OCI-LY7 (cell line): ENCODE measurements around the gene DUSP19. TPM values are rescaled to one million over a fixed set of nuclear protein-coding genes. Genes with fewer than 3 reads are reported as not detected.

Source experiments
- BruUV-seq: library from RNA; stranded (reverse); fragments of 400-500 nt; replicated peaks from 2 replicates; lab custom pipeline; 2021; lab: Mats Ljungman, UMichigan
- CTCF ChIA-PET: fragments of 300-600 bp; sonication (Branson Sonifier 250); formaldehyde crosslinking; loops from one replicate; lab custom pipeline; 2022; ENCODE audit warnings: antibody characterized with exemption; ENCODE audit not compliant: unreplicated experiment; lab: Charles Lee
- POLR2A ChIA-PET: fragments of 300-600 bp; sonication (Branson Sonifier 250); formaldehyde crosslinking; loops from one replicate; lab custom pipeline; 2022; ENCODE audit warnings: antibody characterized with exemption; lab: Charles Lee
- DNase-seq: peaks from one replicate; pipeline ENCODE4 v3.0.0-alpha.2; 2015; ENCODE audit warnings: low spot score
- H2AFZ ChIP-seq: fragments of 200-600 bp; sonication (generic), shearing (Covaris generic); 2 replicates; pipeline ENCODE4 v1.6.1; 2014; ENCODE audit warnings: mild to moderate bottlenecking, antibody characterized with exemption, low read length, moderate library complexity
- H3K27ac ChIP-seq: fragments of 200-600 bp; sonication (generic); 2 replicates; pipeline ENCODE4 v1.5.1; 2014; ENCODE audit warnings: mixed run types, low read depth, mild to moderate bottlenecking, moderate library complexity, low read length, inconsistent platforms; ENCODE audit not compliant: poor library complexity, severe bottlenecking
- H3K36me3 ChIP-seq: fragments of 200-600 bp; sonication (generic); 2 replicates; pipeline ENCODE4 v1.6.1; 2014; ENCODE audit warnings: mild to moderate bottlenecking, antibody characterized with exemption, low read length, moderate library complexity, mixed read lengths; ENCODE audit not compliant: insufficient read depth
- H3K4me1 ChIP-seq: fragments of 200-600 bp; sonication (generic); 2 replicates; pipeline ENCODE4 v1.5.1; 2014; ENCODE audit warnings: mild to moderate bottlenecking, low read length; ENCODE audit not compliant: insufficient read depth, poor library complexity, severe bottlenecking
- H3K4me2 ChIP-seq: fragments of 200-600 bp; sonication (generic); 2 replicates; pipeline ENCODE4 v1.6.1; 2014; ENCODE audit warnings: mild to moderate bottlenecking, low read length
- H3K4me3 ChIP-seq: fragments of 200-600 bp; sonication (generic); 2 replicates; pipeline ENCODE4 v1.5.1; 2014; ENCODE audit warnings: mild to moderate bottlenecking, low read depth, low read length; ENCODE audit not compliant: poor library complexity, severe bottlenecking
- H3K79me2 ChIP-seq: fragments of 200-600 bp; sonication (generic); 2 replicates; pipeline ENCODE4 v1.6.1; 2016; ENCODE audit warnings: low read depth, mild to moderate bottlenecking, low read length, moderate library complexity, mixed read lengths; ENCODE audit not compliant: insufficient read depth
- H3K9me2 ChIP-seq: fragments of 200-600 bp; sonication (generic); 2 replicates; pipeline ENCODE4 v1.6.1; 2016; ENCODE audit warnings: mild to moderate bottlenecking, low read length, mixed read lengths; ENCODE audit not compliant: insufficient read depth
- H3K9me3 ChIP-seq: fragments of 200-600 bp; sonication (generic); 2 replicates; pipeline ENCODE4 v1.6.1; 2014; ENCODE audit warnings: mild to moderate bottlenecking, mixed run types, low read length, mixed read lengths
- H4K20me1 ChIP-seq: fragments of 200-600 bp; sonication (generic); 2 replicates; pipeline ENCODE4 v1.6.1; 2014; ENCODE audit warnings: mild to moderate bottlenecking, antibody characterized with exemption, low read length, moderate library complexity, mixed read lengths; ENCODE audit not compliant: insufficient read depth
- CTCF ChIP-seq: fragments of 200-600 bp; sonication (generic); conservative IDR thresholded peaks from 2 replicates; pipeline ENCODE4 v1.5.1; 2014; ENCODE audit warnings: mild to moderate bottlenecking, antibody characterized with exemption, low read length, moderate library complexity, mixed read lengths
- EZH2phosphoT487 ChIP-seq: fragments of 200-600 bp; sonication (generic); IDR thresholded peaks from 2 replicates; pipeline ENCODE4 v1.6.1; 2018; ENCODE audit warnings: low read depth, borderline replicate concordance, mild to moderate bottlenecking, mixed run types, antibody characterized with exemption, low read length, moderate library complexity, mixed read lengths
- intact Hi-C: fragments of 100-400 bp; cut with micrococcal nuclease; formaldehyde crosslinking; loops from one replicate; pipeline ENCODE4 v1.10.0; 2022; ENCODE audit not compliant: unreplicated experiment
- total RNA-seq, 2 experiments: library from RNA; depleted of rRNA in 1 of 2; stranded (reverse); fragments of >200 nt in 1 of 2; shearing (Covaris generic) in 1 of 2; gene quantifications; 2 replicates each; pipeline ENCODE4 v1.2.3, GENCODE V29; 2014 to 2022

The DUSP19 gene
- total RNA-seq, 2 experiments from 2014 or later = 1.2 to 3.9 TPM

- H2AFZ ChIP-seq = no peak overlapping the region
- H3K9me3 ChIP-seq = no peaks in the 10 kb centered on the region
- no peak for DNase-seq
- no peaks in the 10 kb centered on the region for H3K36me3 ChIP-seq
- intact Hi-C loops = no loop called here
- BruUV-seq = no TSS peak
- ChIA-PET POLR2A (no interaction called here), CTCF (no interaction called here)
- H3K4me3 ChIP-seq = no peak overlapping the region
- H3K27ac ChIP-seq = no peak overlapping the region
- no peaks in the 10 kb centered on the region for H4K20me1 ChIP-seq
- H3K4me1 ChIP-seq = peaks cover 10% of the 10 kb centered on the region
- no peaks in the 10 kb centered on the region for H3K79me2 ChIP-seq
- TF ChIP-seq EZH2phosphoT487 = no peak
- no peak for TF ChIP-seq CTCF
- H3K9me2 ChIP-seq = no peaks in the 10 kb centered on the region
- H3K4me2 ChIP-seq = no peak overlapping the region
Observed at GRCh38 chr2:183088061-183088460, 9.5 kb downstream of the DUSP19 start.

GRCh38 chr2:183089192-183089851, 10.8 kb downstream of the DUSP19 start:
- ChIA-PET CTCF (no interaction called here), POLR2A (interaction anchor here (0.6 to 1.8 kb wide), 4 partner anchors 10 to 773 kb away, joined by 3 to 9 read pairs (median 4); partner anchors contain the start of gene DUSP19)
- Histone ChIP-seq H3K27ac (no peak overlapping the region), H3K4me3 (peak overlapping the region; percentile 42), H4K20me1 (no peaks in the 10 kb centered on the region), H2AFZ (peak overlapping the region; percentile 97), H3K79me2 (no peaks in the 10 kb centered on the region), H3K9me2 (no peaks in the 10 kb centered on the region), H3K4me2 (peak overlapping the region; percentile 67), H3K36me3 (no peaks in the 10 kb centered on the region), H3K4me1 (peaks cover 10% of the 10 kb centered on the region), H3K9me3 (no peaks in the 10 kb centered on the region)
- peak; percentile 24 for DNase-seq
- intact Hi-C loops = no loop called here
- BruUV-seq = no TSS peak
- no peak for TF ChIP-seq CTCF
- no peak for TF ChIP-seq EZH2phosphoT487

- H3K27ac ChIP-seq = no peak overlapping the region
- ChIA-PET POLR2A (no interaction called here), CTCF (no interaction called here)
- no TSS peak for BruUV-seq
- H3K79me2 ChIP-seq = no peaks in the 10 kb centered on the region
- no peaks in the 10 kb centered on the region for H4K20me1 ChIP-seq
- H3K4me2 ChIP-seq = no peak overlapping the region
- peaks cover 10% of the 10 kb centered on the region for H3K4me1 ChIP-seq
- no peaks in the 10 kb centered on the region for H3K9me3 ChIP-seq
- no peaks in the 10 kb centered on the region for H3K9me2 ChIP-seq
- no peaks in the 10 kb centered on the region for H3K36me3 ChIP-seq
- no peak overlapping the region for H3K4me3 ChIP-seq
- no peak overlapping the region for H2AFZ ChIP-seq
- TF ChIP-seq CTCF = no peak
- TF ChIP-seq EZH2phosphoT487 = no peak
- intact Hi-C loops = no loop called here
- no peak for DNase-seq
Observed at GRCh38 chr2:183091318-183091953, 12.9 kb downstream of the DUSP19 start.
